Stomach (tissue), 9 donors: Measurements from ENCODE around the gene ZIC1. TPM values are rescaled to one million over a fixed set of nuclear protein-coding genes. Genes with fewer than 3 reads are reported as not detected.

Experiments used
- DNase-seq, 2 donors: peaks; one replicate each; pipeline versions ENCODE4 v3.0.0 to v3.0.0-alpha.2; 2013 to 2019
- H3K27ac ChIP-seq, 5 donors: fragments of 200-600 bp in 4 of 5; sonication (generic) in 4 of 5; one replicate each; pipeline ENCODE4 v1.5.1; 2013 to 2019; ENCODE audit warnings: mild to moderate bottlenecking in 1 of 5, moderate library complexity in 1 of 5
- H3K27me3 ChIP-seq, 3 donors: fragments of 200-600 bp; sonication (generic); one replicate each; pipeline ENCODE4 v1.5.1; 2017 to 2019; ENCODE audit warnings: mixed run types in 1 of 3
- H3K36me3 ChIP-seq, 4 donors: fragments of 200-600 bp; sonication (generic); 1 replicate in 3 of 4; 2 replicates in 1 of 4; pipeline ENCODE4 v1.5.1; 2016 to 2019
- H3K4me1 ChIP-seq, 4 donors: fragments of 200-600 bp; sonication (generic); one replicate each; pipeline ENCODE4 v1.5.1; 2016 to 2019
- H3K4me3 ChIP-seq, 4 donors: fragments of 200-600 bp; sonication (generic) in 3 of 4; one replicate each; pipeline ENCODE4 v1.5.1; 2016 to 2019; ENCODE audit warnings: mild to moderate bottlenecking in 1 of 4
- H3K9me3 ChIP-seq, 4 donors: fragments of 200-600 bp; sonication (generic); one replicate each; pipeline ENCODE4 v1.5.1; 2016 to 2019
- EP300 ChIP-seq: sonication (generic); formaldehyde crosslinking; IDR thresholded peaks from one replicate; pipeline ENCODE4 v1.6.1; 2017; ENCODE audit warnings: antibody characterized with exemption
- POLR2A ChIP-seq, 4 donors: fragments of 450-650 bp; IDR thresholded peaks; one replicate each; pipeline ENCODE4 v1.6.1; 2016; ENCODE audit warnings: antibody characterized with exemption in 4 of 4, control low read depth in 2 of 4, mild to moderate bottlenecking in 1 of 4, moderate library complexity in 1 of 4
- POLR2AphosphoS5 ChIP-seq, 3 donors: sonication (generic); formaldehyde crosslinking; IDR thresholded peaks; one replicate each; pipeline ENCODE4 v1.6.1; 2016; ENCODE audit warnings: antibody characterized with exemption in 3 of 3
- WGBS, 5 donors: extraction: QIAGEN DNeasy Blood & Tissue Kit in 3 of 5; methylation state at CpG; one replicate each; pipeline versions ENCODE4 v1.1.5 to v1.1.7; 2013 to 2018; 5-methylcytosine and 5-hydroxymethylcytosine counted together
- intact Hi-C: fragments of 100-400 bp; cut with DNase I; formaldehyde crosslinking; loops from one replicate; pipeline ENCODE4 v1.15.1; 2023; ENCODE audit warnings: low total_unique reads
- polyA plus RNA-seq, 3 donors: library from polyadenylated mRNA; stranded (reverse); fragments of 200-250 nt; gene quantifications; one replicate each; pipeline ENCODE4 v1.2.3, GENCODE V29; 2013
- total RNA-seq, 5 donors: library from RNA; depleted of rRNA; stranded (reverse); fragments of >200 nt; gene quantifications; one replicate each; pipeline versions ENCODE4 v1.1.0 to v1.2.3, GENCODE V29; 2014 to 2016
- TF ChIP-seq, protein P1 (sequence below), 7 experiments: fragments of 450-650 bp in 4 of 7; fragments of 200-600 bp in 3 of 7; sonication (generic) in 3 of 7; IDR thresholded peaks; one replicate each; pipeline ENCODE4 v1.5.1; 2016 to 2019; ENCODE audit warnings: antibody characterized with exemption in 7 of 7, control low read depth in 2 of 7, mild to moderate bottlenecking in 1 of 7
- donor health status: healthy with polysubstance abuse.
- donor health status: Bipolar disorder and iron deficiency.
- donor health status: healthy.

The ZIC1 gene
- total and polyA plus RNA-seq, 8 donors = 0.76 TPM; not detected in 7

DNA sequence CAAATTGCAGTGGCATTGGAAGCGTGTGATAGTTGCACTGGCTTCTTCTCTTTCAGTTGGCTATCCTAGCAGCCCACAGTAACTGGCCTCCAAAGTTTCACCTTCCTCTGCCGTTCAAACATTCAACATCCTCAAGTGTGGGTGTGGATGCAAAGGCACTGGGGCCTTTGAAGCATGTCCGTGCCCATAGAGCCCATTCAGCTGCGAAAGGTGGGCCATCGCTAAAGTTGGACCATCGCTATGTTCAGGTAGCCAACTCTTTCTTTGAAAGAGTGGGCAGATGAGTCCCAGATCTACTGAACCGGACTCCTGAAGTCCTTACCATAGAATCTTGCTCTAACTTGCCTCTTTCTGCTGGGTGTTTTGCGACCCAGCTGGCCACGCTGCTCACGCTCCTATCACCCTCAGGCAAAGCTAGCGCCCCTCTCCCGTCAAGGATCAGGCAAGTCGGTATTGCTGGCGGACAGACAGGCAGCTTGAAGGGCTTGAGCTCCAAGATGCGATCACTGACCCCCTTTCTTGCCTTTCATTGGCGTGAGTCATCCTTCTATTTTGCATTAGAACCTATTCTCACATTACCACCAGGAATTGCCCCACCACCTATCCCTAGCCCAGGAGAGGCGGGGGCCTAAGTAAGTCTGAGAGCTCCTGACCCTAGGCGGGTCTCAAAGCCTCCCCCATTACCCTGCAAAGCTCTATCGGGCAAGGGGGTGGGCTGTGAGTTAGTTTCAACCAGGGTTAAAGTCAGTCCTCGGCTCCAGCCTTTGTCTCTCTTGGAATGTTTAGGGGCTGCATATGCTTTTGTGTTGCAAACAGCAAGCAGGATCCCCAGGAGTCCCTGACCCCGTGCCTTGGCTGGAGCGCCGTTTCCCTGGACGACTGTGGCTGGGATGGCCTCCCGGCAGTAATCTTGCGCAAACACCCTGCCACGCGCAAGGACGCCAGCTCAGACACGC is 31.5 kb upstream of the ZIC1 start:
- WGBS, 5 donors = 4 to 9% (median 7%) methylated on average over 30 of the region's 30 CpGs
- DNase-seq = no peak
- no peak overlapping the region for H3K4me3 ChIP-seq
- peaks cover 29 to 97% (median 70%) of the 10 kb centered on the region in 3 donors for H3K27me3 ChIP-seq
- no peaks in the 10 kb centered on the region for H3K4me1 ChIP-seq
- no peak overlapping the region for H3K27ac ChIP-seq
- no peak for TF ChIP-seq POLR2A (IDR thresholded peaks at IDR 0.05)
- TF ChIP-seq EP300 = no peak
- TF ChIP-seq, protein P1, sequence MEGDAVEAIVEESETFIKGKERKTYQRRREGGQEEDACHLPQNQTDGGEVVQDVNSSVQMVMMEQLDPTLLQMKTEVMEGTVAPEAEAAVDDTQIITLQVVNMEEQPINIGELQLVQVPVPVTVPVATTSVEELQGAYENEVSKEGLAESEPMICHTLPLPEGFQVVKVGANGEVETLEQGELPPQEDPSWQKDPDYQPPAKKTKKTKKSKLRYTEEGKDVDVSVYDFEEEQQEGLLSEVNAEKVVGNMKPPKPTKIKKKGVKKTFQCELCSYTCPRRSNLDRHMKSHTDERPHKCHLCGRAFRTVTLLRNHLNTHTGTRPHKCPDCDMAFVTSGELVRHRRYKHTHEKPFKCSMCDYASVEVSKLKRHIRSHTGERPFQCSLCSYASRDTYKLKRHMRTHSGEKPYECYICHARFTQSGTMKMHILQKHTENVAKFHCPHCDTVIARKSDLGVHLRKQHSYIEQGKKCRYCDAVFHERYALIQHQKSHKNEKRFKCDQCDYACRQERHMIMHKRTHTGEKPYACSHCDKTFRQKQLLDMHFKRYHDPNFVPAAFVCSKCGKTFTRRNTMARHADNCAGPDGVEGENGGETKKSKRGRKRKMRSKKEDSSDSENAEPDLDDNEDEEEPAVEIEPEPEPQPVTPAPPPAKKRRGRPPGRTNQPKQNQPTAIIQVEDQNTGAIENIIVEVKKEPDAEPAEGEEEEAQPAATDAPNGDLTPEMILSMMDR (IDR thresholded peaks at IDR 0.05) = no peak
- no peak for TF ChIP-seq POLR2AphosphoS5 (IDR thresholded peaks at IDR 0.05)
- H3K36me3 ChIP-seq = no peaks in the 10 kb centered on the region
- H3K9me3 ChIP-seq = peaks cover 0 to 5% (median 2%) of the 10 kb centered on the region in 4 donors
- intact Hi-C loops = no loop called here

DNA sequence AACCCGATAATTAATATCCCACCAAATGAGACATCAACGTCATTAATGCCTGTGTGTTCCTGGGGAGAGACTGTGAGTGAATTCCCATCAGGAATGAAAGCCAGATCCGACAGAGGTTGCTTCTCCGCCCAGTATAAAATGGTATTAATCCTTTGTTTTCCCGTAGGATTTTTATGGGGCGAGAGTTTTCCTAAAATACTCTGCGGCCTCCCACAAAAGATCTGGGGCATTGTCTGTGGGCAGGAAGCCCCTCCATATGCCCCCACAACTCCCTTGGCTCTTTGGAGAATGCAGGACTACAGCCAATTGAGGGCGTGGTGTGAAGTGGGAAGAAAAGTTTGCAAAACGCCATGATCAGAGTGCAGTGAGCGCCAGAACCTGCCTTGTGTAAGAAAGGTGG is 29.5 kb upstream of the ZIC1 start:
- DNase-seq = no peak
- Histone ChIP-seq H3K27ac (no peak overlapping the region), H3K4me3 (no peak overlapping the region), H3K36me3 (no peaks in the 10 kb centered on the region), H3K4me1 (no peaks in the 10 kb centered on the region), H3K27me3 (peaks cover 35 to 97% (median 73%) of the 10 kb centered on the region in 3 donors), H3K9me3 (peaks cover 0 to 7% (median 2%) of the 10 kb centered on the region in 4 donors)
- WGBS, 5 donors = 8 to 20% (median 9%) methylated on average over 10 of the region's 10 CpGs
- intact Hi-C loops = no loop called here
- TF ChIP-seq EP300 = no peak
- no peak for TF ChIP-seq POLR2AphosphoS5 (IDR thresholded peaks at IDR 0.05)
- TF ChIP-seq POLR2A (IDR thresholded peaks at IDR 0.05) = no peak
- TF ChIP-seq, protein P1 (IDR thresholded peaks at IDR 0.05) = no peak

DNA sequence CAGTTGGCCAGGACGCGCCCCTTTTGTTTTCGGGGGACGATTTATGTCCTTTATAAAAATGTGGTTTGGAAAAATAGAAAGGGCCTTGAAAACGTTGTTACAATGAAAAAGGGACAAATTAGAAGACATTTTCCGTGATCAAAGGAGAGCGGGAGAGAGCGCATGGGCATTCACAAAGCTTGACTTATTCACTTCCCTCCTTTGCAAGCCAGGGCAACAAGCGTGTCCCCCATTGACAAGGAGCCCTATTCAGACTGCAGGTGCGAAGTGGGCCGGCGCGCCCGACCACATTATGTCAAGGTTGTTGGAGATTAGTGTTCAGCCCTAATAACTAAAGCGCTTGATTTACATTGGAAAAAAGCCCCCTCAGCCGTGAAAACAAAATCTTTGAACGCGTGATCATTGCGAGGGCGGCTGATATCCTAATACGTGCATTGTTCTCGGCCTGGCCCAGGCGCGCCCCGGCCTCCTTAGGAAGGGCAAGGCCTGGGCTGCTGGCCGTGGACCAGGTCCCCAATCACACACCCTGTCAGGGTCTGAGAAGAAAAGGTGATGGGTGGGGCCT is 28.7 kb upstream of the ZIC1 start:
- TF ChIP-seq, protein P1 (IDR thresholded peaks at IDR 0.05) = no peak
- TF ChIP-seq POLR2AphosphoS5 (IDR thresholded peaks at IDR 0.05) = no peak
- TF ChIP-seq EP300 = no peak
- TF ChIP-seq POLR2A (IDR thresholded peaks at IDR 0.05) = no peak
- Histone ChIP-seq H3K27me3 (peaks cover 43 to 97% (median 81%) of the 10 kb centered on the region in 3 donors), H3K9me3 (peaks cover 0 to 12% (median 2%) of the 10 kb centered on the region in 4 donors), H3K4me3 (no peak overlapping the region), H3K27ac (no peak overlapping the region), H3K4me1 (no peaks in the 10 kb centered on the region), H3K36me3 (no peaks in the 10 kb centered on the region)
- intact Hi-C loops = no loop called here
- 8 to 13% (median 9%) methylated on average over 26 of the region's 26 CpGs for WGBS, 5 donors
- no peak for DNase-seq

DNA sequence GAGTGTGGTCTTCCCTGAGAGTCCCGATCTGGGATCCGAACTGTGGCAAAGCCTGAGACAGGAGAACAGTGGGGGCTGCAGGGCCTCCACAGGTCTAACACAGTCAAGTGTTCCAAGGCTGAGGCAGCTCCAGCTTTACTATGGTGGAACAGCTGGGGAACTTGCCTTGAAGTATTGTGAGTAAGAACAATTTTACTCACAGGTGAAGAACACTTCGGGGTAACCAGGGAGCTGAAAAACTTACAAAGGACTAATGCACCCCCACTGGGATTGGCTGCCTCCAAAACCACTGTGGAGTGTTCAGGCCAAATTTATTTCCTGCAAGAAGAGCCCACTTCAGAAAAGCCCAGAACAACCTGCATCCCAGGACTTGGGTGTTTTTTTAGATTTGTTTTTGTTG is 28.2 kb upstream of the ZIC1 start:
- Histone ChIP-seq H3K4me1 (no peaks in the 10 kb centered on the region), H3K4me3 (no peak overlapping the region), H3K27me3 (peaks cover 44 to 97% (median 81%) of the 10 kb centered on the region in 3 donors), H3K9me3 (peaks cover 0 to 12% (median 2%) of the 10 kb centered on the region in 4 donors), H3K27ac (no peak overlapping the region), H3K36me3 (no peaks in the 10 kb centered on the region)
- intact Hi-C loops = no loop called here
- WGBS, 5 donors = 13 to 19% (median 14%) methylated on average over 3 of the region's 3 CpGs
- no peak for DNase-seq
- no peak for TF ChIP-seq POLR2A (IDR thresholded peaks at IDR 0.05)
- no peak for TF ChIP-seq EP300
- no peak for TF ChIP-seq POLR2AphosphoS5 (IDR thresholded peaks at IDR 0.05)
- TF ChIP-seq, protein P1 (IDR thresholded peaks at IDR 0.05) = no peak
